Gastrocnemius medialis (tissue), 4 donors: ENCODE data around the gene HELQ. TPM values are rescaled to one million over a fixed set of nuclear protein-coding genes. Genes with fewer than 3 reads are reported as not detected.

Experiments
- ATAC-seq, 2 donors: fragments of 150-250 bp; one replicate each; pipeline ENCODE4 v1.9.1; 2016
- DNase-seq, 2 donors: peaks; one replicate each; pipeline ENCODE4 v3.0.0-alpha.2; 2019
- H3K27ac ChIP-seq, 4 donors: fragments of 200-600 bp; sonication (generic); 1 replicate in 1 of 4; 2 replicates in 3 of 4; pipeline ENCODE4 v1.5.1; 2016 to 2018; ENCODE audit warnings: mild to moderate bottlenecking in 2 of 4, moderate library complexity in 1 of 4
- H3K27me3 ChIP-seq, 3 donors: fragments of 200-600 bp; sonication (generic) in 2 of 3; 1 replicate in 1 of 3; 2 replicates in 2 of 3; pipeline versions ENCODE4 v1.5.1 to v1.6.0; 2016 to 2019; ENCODE audit warnings: mild to moderate bottlenecking in 1 of 3, moderate library complexity in 1 of 3
- H3K36me3 ChIP-seq, 2 donors: fragments of 200-600 bp; sonication (generic) in 1 of 2; one replicate each; pipeline ENCODE4 v1.5.1; 2017 to 2018
- H3K4me1 ChIP-seq, 2 donors: fragments of 200-600 bp; sonication (generic) in 1 of 2; one replicate each; pipeline ENCODE4 v1.5.1; 2016 to 2017; ENCODE audit warnings: mild to moderate bottlenecking in 2 of 2
- H3K4me3 ChIP-seq, 4 donors: fragments of 200-600 bp; sonication (generic) in 3 of 4; 1 replicate in 1 of 4; 2 replicates in 3 of 4; pipeline ENCODE4 v1.5.1; 2016 to 2019; ENCODE audit warnings: mild to moderate bottlenecking in 2 of 4
- H3K9me3 ChIP-seq, 3 donors: fragments of 200-600 bp; sonication (generic) in 2 of 3; 1 replicate in 1 of 3; 2 replicates in 2 of 3; pipeline ENCODE4 v1.5.1; 2016 to 2019
- CTCF ChIP-seq, 5 experiments: fragments of 450-650 bp in 3 of 5; fragments of 200-600 bp in 2 of 5; sonication (generic) in 2 of 5; IDR thresholded peaks in 4 of 5; conservative IDR thresholded peaks in 1 of 5; 1 replicate in 4 of 5; 2 replicates in 1 of 5; pipeline ENCODE4 v1.5.1; 2016 to 2019; ENCODE audit warnings: antibody characterized with exemption in 5 of 5, mild to moderate bottlenecking in 3 of 5, moderate library complexity in 3 of 5
- POLR2A ChIP-seq, 2 donors: fragments of 450-650 bp; IDR thresholded peaks; one replicate each; pipeline ENCODE4 v1.6.1; 2017; ENCODE audit warnings: antibody characterized with exemption in 2 of 2, mild to moderate bottlenecking in 2 of 2, moderate library complexity in 2 of 2
- in situ Hi-C, 4 donors: fragments of 200-750 bp; cut with MboI; loops; one replicate each; pipeline versions ENCODE4 v1.15.0 to v1.8.0; 2017; ENCODE audit warnings: low sequenced_read_pairs in 4 of 4
- intact Hi-C: fragments of 100-400 bp; cut with DNase I; formaldehyde crosslinking; loops from one replicate; pipeline ENCODE4 v1.15.1; 2023; ENCODE audit warnings: low total_unique reads
- total RNA-seq, 4 donors: library from RNA; depleted of rRNA; stranded (reverse); fragments of >200 nt; gene quantifications; one replicate each; pipeline versions ENCODE4 v1.1.0 to v1.2.3, GENCODE V29; 2016

HELQ gene
- total RNA-seq, 4 donors from 2014 or later = 13.1 to 18.4 (median 15.5) TPM

GRCh38 chr4:83378419-83378818, 77.2 kb downstream of the HELQ start:
- intact Hi-C loops (no loop called here), in situ Hi-C loops (no loop called here)

DNA sequence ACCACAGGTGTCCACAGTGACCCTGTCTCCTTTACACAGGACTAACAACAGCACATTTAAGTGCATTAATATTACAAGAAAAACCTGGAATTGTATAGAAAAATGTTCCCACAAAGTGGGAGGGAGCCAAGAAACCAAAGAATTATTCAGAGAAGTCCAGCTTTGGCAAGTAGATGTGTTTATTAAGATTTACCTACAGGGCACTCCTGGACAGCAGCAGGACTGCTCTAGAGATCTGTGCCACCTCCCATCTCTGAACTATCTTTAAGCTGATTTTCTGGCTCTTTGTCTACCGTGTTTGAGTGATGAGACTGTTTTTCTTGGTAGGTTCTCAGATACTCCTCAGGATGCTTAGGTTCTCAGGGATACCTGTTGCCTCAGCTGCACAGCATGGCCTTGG, 82.7 kb downstream of the HELQ start:
- no peak for ATAC-seq
- Histone ChIP-seq H3K27ac (no peak overlapping the region), H3K36me3 (no peaks in the 10 kb centered on the region), H3K27me3 (no peaks in the 10 kb centered on the region), H3K4me3 (no peak overlapping the region), H3K4me1 (no peaks in the 10 kb centered on the region), H3K9me3 (no peaks in the 10 kb centered on the region)
- DNase-seq = no peak
- in situ Hi-C loops = no loop called here
- intact Hi-C loops = no loop called here
- no peak for TF ChIP-seq CTCF (IDR thresholded peaks at IDR 0.05 in 4 of 5, conservative IDR thresholded peaks at IDR 0.05 in 1 of 5)
- TF ChIP-seq POLR2A (IDR thresholded peaks at IDR 0.05) = no peak

More at GRCh38 chr4:83378419-83378818, 77.2 kb downstream of the HELQ start:
- TF ChIP-seq POLR2A (IDR thresholded peaks at IDR 0.05) = no peak
- TF ChIP-seq CTCF (IDR thresholded peaks at IDR 0.05 in 4 of 5, conservative IDR thresholded peaks at IDR 0.05 in 1 of 5) = no peak
- no peak overlapping the region for H3K4me3 ChIP-seq
- no peak overlapping the region for H3K27ac ChIP-seq
- no peaks in the 10 kb centered on the region for H3K4me1 ChIP-seq
- no peak for ATAC-seq
- no peaks in the 10 kb centered on the region for H3K9me3 ChIP-seq
- no peaks in the 10 kb centered on the region for H3K36me3 ChIP-seq
- no peak for DNase-seq
- no peaks in the 10 kb centered on the region for H3K27me3 ChIP-seq

DNA sequence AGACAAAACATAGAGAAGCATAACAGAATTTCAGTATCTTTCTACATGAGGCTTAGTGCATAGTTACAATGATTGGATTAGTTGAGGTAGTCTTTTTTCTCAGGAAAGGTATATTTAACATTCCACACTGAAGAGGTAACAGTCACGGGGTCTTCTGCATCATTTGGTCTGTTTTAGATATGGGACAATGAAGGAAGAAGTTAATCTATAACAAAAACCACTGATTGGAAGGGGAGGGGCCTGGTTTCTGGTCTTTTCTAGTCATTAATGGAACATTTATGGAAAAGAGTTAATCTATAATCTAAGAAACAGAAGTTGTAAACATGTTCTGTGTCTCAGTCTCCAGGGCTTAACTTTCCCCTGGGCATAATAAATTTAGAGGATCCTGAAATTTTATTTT, 83.7 kb downstream of the HELQ start:
- ATAC-seq = no peak
- no peak overlapping the region for H3K27ac ChIP-seq

GRCh38 chr4:83371235-83371634, 84.4 kb downstream of the HELQ start:
- in situ Hi-C loops (no loop called here), intact Hi-C loops (no loop called here)
- H3K4me1 ChIP-seq = no peaks in the 10 kb centered on the region
- no peak overlapping the region for H3K27ac ChIP-seq
- no peak for TF ChIP-seq POLR2A (IDR thresholded peaks at IDR 0.05)
- TF ChIP-seq CTCF (IDR thresholded peaks at IDR 0.05 in 4 of 5, conservative IDR thresholded peaks at IDR 0.05 in 1 of 5) = no peak
- ATAC-seq (no peak), DNase-seq (no peak)
- H3K36me3 ChIP-seq = no peaks in the 10 kb centered on the region
- H3K27me3 ChIP-seq = no peaks in the 10 kb centered on the region
- no peaks in the 10 kb centered on the region for H3K9me3 ChIP-seq
- H3K4me3 ChIP-seq = no peak overlapping the region

More for the DNA sequence above, 83.7 kb downstream of the HELQ start:
- Histone ChIP-seq H3K4me3 (no peak overlapping the region), H3K36me3 (no peaks in the 10 kb centered on the region), H3K4me1 (no peaks in the 10 kb centered on the region), H3K27me3 (no peaks in the 10 kb centered on the region), H3K9me3 (no peaks in the 10 kb centered on the region)
- in situ Hi-C loops (no loop called here), intact Hi-C loops (no loop called here)
- DNase-seq = no peak
- TF ChIP-seq CTCF (IDR thresholded peaks at IDR 0.05 in 4 of 5, conservative IDR thresholded peaks at IDR 0.05 in 1 of 5) (no peak), POLR2A (IDR thresholded peaks at IDR 0.05) (no peak)

DNA sequence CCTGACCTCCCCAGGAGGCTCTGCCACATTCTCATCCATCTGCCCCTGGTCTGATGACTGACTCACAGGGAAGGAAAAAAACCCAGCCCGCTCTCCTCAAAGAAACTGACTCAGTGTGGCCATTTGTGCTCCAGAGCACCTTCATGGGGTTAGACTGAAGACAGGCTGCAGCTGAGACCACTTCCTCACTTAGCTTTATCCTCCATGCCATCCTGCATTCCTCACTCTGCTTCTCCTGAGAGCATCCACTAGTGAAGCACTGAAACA, 85.0 kb downstream of the HELQ start:
- TF ChIP-seq CTCF (IDR thresholded peaks at IDR 0.05 in 4 of 5, conservative IDR thresholded peaks at IDR 0.05 in 1 of 5) (no peak), POLR2A (IDR thresholded peaks at IDR 0.05) (no peak)
- Histone ChIP-seq H3K4me1 (no peaks in the 10 kb centered on the region), H3K4me3 (no peak overlapping the region), H3K36me3 (no peaks in the 10 kb centered on the region), H3K27ac (no peak overlapping the region), H3K9me3 (no peaks in the 10 kb centered on the region), H3K27me3 (no peaks in the 10 kb centered on the region)
- no peak for ATAC-seq
- in situ Hi-C loops (no loop called here), intact Hi-C loops (no loop called here)
- DNase-seq = no peak
